GM18858 (cell line): ENCODE measurements around the gene KDM2B.
"Not testable (repeated sequence)": the region's sequence is repeated elsewhere in the genome, so short reads cannot be mapped to it uniquely, and the experiment has no call there.

Experiments used
- ATAC-seq: cut with Tn5 transposase; IDR thresholded peaks from one replicate; pipeline ENCODE4 v1.9.1; 2021; ENCODE audit not compliant: unreplicated experiment

Gene KDM2B

DNA sequence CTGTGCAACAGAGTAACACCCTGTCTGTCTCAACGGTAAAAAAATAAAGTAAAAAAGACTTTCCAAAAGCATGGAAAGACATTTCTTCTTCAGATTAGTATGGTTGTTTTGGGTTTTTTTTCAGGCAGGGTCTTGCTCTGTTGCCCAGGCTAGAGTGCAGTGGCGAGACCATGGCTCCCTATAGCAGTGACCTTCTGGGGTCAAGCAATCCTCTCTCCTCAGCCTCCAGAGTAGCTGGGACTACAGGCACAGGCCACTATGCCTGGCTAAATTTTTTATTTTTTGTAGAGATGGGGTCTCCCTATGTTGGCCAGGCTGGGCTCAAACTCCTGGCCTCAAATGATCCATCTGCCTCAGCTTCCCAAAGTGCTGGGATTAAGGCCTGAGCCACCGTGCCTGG lies 72.8 kb downstream of the KDM2B start:
- no peak for ATAC-seq

DNA sequence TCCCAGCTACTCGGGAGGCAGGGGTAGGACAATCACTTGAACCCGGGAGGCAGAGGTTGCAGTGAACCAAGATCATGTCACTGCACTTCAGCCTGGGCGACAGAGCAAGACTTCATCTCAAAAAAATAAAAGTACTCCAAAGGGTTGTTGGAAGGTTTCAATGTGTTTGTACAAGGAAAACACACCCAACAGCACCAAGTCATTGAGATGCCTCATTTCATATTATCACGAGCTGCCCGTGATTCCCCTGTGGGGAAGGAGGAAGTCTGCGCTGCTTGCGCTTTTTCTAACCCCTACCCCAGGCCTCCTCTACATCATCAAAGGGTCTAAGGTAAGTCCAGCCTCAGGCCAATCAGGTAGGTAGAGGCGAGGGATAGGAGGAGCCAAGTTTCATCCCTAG lies 73.6 kb downstream of the KDM2B start:
- ATAC-seq, result no peak

DNA sequence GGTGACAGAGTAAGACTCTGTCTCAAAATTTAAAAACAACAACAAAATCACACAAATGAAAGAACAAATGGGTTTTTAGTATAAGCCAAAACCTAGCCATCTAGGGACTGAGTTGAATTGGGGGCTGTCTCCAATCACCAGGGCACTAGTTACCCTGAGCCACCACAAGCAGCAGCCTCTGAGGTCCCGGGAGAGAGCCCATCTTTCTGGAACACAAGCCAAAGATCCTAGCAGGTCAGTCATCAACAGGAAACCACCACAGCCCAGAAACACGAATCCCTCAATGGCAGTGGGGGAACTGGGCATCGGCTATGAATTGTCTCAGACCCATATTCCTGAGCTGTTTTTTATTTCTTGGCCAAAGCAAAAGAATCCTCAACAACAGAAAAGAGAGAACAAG lies 75.3 kb downstream of the KDM2B start:
- no peak for ATAC-seq

DNA sequence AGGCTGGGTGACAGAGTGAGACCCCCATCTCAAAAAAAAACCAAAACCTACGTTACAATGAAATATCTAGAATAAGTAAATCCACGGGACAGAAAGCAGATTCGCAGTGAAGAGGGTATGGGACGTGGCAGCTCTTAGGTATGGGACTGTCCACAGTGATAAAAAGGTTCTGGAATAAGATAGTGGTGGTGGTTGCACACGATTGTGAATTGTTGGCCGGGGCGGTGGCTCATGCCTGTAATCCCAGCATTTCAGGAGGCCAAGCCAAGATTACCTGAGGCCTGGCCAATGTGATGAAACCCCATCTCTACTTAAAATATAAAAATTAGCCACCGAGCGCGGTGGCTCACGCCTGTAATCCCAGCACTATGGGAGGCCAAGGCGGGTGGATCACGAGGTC lies 76.3 kb downstream of the KDM2B start:
- ATAC-seq, result no peak

DNA sequence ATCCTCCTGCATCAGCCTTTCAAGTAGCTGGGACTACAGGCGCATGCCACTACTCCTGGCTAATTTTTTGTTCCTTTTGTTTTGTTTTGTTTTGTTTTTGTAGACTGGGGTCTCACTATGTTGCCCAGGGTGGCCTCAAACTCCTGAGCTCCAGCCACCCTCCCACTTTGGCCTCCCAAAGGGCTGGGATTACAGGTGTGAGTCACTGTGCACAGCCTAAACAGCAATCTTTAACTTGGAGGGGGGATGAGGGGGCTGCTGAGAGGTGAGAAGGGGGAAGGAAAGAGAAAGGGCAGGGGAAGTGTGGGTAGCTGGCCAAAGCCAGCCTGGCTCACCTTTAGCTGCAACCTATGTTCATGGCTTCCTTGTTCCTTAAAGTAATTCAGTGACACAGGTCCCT lies 77.4 kb downstream of the KDM2B start:
- ATAC-seq, result no peak

DNA sequence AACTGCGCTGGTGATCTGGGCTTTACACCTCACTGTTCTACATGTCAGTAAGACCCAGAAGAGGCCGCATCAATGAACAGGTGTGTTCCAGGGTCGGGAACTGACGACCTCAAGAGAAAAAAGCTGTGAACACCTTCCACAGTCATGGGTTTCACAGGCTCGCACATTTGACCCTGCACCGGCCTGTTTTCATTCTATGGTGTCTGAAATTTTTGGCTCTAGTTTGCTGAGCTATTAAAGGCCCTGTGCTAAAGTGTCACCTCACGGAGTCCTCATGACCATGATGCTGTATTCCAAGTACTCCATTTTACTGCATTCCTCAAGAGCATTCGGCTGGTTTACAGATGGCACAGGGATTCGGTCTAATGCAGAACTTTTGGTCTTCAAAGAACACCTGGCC lies 78.9 kb downstream of the KDM2B start:
- ATAC-seq, result no peak

DNA sequence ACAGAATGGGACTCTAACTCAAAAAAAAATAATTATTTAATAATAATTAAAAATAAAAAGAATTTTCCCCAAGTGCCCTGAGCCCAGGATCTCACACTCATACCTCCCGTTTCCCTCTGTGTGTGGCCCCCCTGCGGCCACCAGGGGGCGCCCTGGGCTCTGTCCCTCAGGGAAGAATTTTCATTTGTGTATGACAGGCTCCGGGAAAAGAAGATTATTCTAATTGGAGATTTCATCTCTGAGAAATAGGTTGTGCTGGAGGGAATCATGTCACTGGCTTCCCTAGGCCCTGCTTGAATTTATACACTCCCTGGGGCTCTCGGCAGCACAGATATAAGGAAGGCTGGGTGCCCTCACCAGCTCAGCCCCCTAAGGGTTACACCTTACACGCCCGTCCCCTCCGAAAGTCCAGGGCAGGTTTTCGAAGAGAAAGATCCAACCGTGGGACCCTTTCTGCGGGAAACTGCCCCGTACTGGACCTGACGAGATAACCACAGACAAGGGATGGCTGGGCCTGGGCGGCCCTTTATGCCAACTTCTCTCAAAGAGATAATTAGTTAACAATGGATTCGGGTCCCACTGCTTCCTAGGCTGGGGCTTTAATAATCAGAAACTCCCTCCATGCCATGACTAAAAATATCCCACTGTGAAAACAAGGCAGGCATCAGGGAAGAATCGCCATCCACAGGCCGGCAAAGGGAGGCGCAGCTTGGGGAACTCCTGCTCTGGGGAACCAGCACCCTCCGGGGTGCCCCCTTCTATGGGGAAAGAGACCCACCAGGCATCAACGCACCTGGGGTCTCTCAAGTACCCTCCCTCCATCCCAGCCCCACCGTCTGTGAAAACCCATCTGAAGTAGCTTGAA lies 80.7 kb downstream of the KDM2B start:
- ATAC-seq, result no peak

DNA sequence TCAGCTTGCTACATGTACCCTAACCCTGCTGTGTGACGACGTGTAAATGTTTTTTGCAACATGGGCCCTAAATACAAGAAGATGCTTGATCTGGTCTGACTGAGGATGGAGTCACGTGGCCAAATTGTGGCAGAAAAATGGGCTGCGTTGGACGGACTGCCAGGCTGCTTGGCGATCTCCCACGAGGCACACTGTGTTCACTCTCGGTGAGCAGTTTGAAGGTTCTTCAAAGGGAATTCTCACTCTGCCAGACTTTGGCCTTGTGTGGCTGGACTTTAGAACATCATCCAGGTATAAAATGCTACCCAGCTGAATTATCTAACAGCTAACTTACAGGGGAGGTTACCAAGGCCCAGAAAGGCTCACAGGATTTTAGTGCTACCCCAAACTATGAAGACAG lies 85.1 kb downstream of the KDM2B start:
- no peak for ATAC-seq

DNA sequence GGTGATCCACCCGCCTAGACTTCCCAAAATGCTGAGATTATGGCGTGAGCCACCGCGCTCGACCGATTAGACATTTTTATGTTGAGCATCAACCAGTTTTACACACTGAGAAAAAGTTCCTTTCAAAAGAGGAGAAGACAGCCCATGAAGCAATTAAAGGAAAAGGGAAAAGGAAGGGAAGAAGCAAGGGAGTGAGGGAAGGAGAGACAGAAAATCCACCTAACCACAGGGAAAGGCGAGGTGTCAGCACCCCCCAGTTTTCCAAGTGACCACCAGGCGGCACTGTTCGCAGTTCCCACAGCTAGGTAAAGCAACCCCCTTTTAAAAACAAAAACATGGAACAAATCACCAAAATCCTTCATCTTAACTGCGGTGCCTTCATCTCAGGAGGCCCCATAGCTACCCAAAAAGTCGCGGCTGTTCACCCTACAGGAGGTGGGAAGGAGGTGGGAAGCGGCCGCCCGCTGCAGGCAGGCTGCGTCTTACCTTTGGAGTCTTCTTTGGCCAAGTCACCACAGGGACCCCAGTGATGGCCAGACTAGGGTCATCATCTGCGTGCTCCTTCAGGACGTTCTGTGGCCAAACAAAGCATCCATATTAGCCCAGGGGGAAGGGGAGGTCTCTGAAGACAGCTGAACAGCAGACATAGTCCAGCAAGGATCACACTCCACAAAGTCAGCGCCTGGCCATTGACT lies 86.6 kb downstream of the KDM2B start:
- no peak for ATAC-seq

DNA sequence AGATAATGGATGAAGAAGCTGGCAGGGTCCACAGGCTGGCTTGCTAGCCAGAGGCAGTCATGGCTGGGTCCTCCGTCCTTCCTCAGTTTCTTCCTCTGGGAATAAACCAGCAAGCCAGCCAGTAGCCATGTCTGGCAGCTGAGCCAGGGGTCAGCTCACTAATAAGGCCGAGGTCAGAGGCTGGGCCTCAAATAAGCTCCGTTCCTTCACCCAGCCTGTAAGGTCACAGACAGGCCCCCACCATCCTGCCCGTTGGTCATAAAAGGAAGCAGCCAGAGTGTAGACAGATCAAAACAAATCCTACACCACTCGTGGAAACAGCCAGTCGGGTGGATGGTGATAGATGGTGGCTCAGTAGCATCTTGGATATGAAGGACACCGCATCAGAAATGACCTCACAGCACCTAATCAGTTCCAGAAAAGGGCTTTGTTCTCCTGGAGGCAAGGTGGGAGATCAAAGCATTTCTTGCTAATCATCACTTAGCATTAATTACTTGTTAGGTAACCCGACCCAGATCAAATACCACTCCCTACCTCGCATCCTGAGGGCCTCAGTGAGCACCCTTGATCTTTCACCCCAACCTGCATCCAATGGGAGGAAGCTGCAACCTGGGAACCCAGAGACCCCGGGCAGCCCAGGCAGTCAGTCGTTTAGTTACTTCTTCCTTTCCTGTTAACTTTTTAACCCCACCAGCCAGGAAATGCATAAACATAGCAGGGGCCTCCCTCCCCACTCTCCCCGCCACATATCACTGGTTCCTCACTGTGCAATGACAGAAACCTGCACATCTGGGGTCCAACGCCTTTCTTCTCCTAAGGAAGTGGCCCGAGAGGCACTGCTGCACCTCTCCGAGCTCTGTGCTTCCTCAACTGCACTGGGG lies 90.2 kb downstream of the KDM2B start:
- no peak for ATAC-seq

DNA sequence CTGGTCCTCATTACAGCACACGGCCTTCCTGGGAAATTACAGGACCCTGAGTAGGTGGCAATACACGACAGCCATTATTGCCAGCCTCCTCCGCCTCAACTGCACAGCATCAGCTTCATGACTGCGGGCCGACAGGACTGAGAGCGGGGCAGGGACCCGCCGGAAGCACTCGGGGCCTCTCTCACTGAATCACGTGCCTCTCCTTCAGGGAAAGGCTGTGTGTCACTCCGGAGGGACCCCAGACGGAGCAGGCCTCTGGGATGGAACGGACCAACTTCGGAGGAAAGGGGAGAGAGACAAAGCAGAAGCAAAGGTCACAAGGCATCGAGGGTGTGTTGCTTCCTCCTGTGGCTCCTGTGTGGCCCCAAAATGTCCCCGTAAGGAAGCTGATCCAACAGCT lies 90.9 kb downstream of the KDM2B start:
- no peak for ATAC-seq

DNA sequence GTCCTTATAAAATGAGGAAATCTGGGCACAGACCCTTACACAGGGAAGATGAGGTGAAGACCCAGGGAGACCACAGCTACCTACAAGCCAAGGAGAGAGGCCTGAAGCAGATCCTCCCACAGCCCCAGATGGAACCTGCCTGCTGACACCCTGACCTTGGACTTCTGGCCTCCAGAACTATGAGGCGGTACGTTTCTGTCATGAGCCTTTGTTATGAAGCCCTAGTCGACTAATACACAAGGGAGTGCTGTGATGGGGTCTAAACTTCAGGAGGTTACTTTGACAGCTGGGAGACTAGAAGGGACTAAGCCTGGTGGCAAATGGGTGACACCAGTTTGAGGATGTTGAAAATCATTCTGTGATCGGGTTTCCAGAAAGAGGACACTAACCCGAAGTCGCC lies 95.9 kb downstream of the KDM2B start:
- ATAC-seq, result no peak

DNA sequence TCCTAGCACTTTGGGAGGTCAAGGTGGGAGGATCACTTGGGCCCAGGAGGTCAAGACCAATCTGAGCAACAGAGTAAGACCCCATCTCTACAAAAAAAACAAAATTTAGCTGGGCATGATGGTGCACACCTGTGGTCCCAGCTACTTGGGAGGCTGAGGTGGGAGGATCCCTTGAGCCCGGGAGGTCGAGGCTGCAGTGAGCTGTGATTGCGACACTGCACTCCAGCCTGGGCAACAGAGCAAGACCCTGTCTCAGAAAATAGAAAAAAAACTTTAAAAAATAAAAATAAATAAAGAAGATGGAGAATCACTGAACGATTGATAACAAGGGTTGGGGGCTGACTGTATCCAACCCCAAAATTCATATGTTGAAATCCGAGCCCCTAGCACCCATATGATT lies 96.3 kb downstream of the KDM2B start:
- not testable (repeated sequence) for ATAC-seq

DNA sequence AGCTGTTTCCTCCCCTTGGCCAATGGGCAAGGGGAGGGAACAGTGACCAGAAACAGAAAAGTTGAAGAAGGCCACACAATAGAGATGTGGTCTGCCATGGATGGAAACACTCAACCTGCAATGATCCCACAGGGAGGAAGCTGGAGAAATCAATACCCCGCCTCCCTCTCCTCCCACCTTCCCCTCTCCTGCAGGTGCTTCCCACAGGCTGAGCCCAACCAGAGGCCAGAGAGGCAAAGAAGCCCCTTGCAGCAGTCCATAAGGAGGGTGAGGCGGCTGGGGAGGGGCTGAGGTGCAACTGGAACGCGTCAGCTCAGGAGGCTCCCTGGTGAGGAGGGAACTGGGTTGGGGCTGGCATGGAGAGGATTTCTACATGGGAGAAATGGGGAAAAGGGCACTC lies 96.9 kb downstream of the KDM2B start:
- no peak for ATAC-seq

DNA sequence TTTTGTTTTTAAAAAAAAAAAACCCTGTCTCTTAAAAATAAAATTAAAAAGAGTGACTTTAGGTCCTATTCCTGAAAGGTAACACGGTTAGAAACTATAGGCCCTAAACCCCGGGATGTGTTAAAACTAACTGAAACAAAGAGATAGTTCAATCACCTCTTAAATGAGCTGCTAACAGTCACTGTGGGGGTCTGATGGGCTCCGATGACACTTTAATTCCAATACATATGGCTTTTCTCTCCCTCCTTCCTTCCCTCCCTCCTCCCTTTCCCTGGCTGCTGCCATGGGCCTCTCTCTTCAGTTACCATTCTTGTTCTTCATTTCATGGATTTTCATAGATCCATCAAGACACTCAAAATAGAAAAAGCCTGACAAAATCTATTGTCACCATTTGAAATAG lies 104.3 kb downstream of the KDM2B start:
- ATAC-seq, result no peak

DNA sequence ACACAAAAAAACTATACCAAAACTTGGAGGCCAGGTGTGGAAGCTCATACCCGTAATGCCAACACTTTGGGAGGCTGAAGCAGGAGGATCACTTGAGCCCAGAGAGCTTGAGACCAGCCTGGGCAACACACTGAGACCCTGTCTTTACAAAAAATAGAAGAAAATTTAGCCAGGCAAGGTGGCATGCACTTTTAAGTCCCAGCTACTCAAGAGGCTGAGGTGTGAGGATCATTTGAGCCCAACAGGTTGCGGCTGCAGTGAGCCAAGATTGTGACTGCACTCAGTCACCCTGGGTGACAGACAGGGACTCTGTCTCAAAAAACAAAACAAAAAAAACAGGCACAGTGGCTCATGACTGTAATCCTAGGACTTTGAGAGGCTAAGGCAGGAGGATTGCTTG lies 105.5 kb downstream of the KDM2B start:
- no peak for ATAC-seq

DNA sequence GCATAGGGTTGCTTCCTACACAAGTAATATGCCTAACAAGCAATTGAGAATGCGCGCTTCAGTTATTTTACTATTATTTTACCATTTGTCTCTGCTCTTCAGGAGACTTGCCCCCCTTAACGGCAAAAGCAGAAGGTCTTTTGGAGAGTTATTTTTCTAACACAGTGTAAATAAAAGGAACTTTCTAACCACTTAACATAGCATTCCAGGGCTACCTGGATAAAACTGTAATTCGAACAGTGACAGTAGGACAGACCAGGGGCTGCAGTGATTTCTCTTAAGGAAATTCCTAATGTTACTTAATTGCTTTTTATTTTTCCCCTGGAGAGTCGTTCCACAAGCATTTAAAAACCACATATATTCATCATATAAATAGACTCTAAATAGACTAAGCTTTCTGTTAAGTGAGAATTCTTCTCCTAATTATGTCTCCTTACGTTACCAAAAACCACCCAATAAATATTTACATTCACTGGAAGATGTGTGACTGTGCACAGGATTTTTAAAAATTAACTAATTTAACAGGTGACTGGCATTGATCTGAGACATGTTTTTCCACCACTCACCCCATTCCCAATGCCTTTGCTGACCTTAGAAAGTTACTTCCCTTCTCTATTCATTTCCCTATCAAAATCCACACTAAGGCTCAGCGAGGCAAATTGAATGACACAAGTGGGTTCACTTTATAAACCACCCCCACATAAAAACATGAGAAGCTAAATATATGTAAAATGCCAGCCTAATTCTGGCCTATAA lies 108.5 kb downstream of the KDM2B start:
- ATAC-seq, result no peak

DNA sequence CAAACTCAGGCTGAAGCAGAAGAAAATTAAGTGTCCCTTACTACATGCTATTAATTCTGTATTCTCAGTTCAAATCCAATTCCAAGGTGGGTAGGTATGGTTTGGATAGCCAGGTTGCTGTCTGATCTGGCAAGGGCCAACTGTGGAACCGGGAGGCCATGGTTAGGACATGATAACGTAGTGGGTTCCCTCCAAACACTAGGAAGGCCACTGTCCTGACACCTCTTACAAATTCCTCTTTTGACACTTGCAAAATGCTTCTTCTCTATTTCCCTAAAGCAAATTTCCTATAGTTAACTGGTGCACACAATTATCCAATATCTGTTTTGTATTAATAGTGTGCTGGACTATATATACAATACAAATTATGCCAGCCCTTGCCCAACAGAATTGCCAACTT lies 110.1 kb downstream of the KDM2B start:
- no peak for ATAC-seq

DNA sequence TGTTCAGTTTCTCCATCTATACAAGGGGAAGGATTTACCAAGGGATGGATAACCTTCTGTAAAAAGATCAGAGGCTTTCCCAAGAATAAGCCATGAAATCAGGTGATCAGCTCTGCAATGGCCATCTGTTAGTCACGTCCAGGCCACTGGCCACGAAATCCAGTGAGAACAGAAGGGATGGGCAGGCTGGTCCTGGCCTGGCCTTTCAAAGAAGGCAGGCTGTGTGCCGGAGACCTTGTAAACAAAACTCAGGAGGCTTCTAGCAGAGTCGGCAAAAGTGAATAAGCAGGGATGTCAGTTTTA lies 112.4 kb downstream of the KDM2B start:
- no peak for ATAC-seq

DNA sequence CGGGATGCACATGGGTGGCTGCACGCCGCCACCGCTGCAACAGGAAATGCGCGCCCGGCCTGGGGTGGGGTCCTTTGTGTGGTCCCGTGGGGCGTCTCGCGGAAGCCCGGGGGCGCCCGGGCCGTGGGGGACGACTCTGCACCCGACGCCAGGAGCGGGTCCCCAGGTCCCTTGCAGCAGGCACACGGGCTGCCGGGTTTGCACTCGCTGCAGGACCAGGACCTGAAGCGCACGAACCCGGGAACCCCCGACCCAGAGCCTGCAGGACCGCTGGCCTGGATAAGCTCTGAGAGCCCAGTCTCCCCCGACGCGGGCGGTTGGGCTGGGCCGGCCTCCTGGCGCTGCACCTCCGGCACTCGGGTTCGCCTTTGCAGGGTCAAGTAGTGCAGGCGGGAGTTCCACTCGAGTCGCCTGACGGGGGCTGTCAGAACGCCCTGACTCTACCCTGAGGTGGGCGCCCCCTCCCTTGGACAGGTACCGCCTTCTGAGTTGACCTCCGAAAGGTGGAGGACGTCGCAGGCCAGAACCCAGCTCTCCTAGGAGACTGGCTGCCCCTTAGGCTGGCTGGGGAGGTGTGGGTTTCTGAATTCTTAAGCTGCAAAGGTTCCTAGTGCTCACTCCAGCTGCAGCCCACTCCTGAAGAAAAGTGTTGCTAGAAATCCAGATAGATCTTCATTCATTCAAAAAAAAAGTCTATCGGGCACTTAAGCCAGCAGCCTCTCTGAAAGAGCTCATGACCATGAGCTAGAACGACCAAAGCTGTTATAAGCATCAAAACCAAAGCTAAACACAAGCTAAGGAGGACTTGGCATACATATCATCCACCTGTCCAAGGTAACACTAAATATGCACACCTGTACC lies 113.0 kb downstream of the KDM2B start:
- ATAC-seq, result no peak
